GM10248 (cell line): ENCODE measurements around the gene KIFC1.
"Not testable (repeated sequence)": the region's sequence is repeated elsewhere in the genome, so short reads cannot be mapped to it uniquely, and the experiment has no call there.

Experiments
- CTCF ChIA-PET: fragments of 300-600 bp; sonication (Branson Sonifier 250); formaldehyde crosslinking; extraction: SDS; loops from one replicate; lab custom pipeline; 2021; ENCODE audit warnings: antibody characterized with exemption; lab: Yijun Ruan, JAX
- POLR2A ChIA-PET: fragments of 350-650 bp; sonication (Branson Sonifier 250); formaldehyde crosslinking; extraction: SDS; loops from one replicate; lab custom pipeline; 2020; ENCODE audit warnings: antibody characterized with exemption; lab: Yijun Ruan, JAX
- DNase-seq: peaks from one replicate; pipeline ENCODE4 v3.0.0; 2012; ENCODE audit errors: extremely low spot score
- TF ChIP-seq, protein P1 (sequence below): IDR thresholded peaks from 2 replicates; pipeline ENCODE4 v1.5.1; 2012; ENCODE audit warnings: mild to moderate bottlenecking, low read depth; ENCODE audit errors: extremely low read depth, missing control alignments, control extremely low read depth

KIFC1 gene

DNA sequence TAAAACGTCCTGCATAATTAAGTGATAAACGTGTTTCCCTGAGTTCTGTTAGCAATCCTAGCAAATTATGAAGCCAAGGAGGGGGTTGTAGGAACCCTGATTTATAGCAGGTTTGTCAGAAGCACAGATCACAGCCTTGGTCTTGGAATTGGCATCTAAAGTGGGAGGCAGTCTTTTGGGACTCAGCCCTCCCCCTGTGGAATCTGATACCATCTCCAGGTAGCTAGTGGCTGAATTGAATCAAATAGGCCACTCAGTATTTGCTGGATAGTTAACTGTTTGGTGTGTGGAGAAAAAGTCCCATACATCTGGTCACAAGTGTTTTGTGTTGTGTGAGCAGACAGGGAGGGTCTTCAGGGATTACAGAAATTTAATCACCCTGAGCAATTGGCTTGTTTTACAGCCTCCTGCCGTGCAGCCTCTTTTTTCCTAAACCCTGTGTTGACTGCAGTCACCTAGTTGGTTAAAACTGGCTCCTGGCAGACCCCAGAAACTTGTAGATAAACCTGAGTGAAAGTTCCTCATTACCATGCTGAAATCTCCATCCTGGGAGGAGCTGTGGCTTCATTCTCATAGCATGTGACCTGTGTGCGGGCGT is 19.0 kb upstream of the KIFC1 start:
- DNase-seq: no peak
- ChIA-PET CTCF (interaction anchor here (1.1 to 1.2 kb wide), 2 partner anchors 9 to 27 kb away, joined by 3 to 5 read pairs; no protein-coding TSS in a partner anchor), POLR2A (no interaction called here)
- TF ChIP-seq, protein P1, sequence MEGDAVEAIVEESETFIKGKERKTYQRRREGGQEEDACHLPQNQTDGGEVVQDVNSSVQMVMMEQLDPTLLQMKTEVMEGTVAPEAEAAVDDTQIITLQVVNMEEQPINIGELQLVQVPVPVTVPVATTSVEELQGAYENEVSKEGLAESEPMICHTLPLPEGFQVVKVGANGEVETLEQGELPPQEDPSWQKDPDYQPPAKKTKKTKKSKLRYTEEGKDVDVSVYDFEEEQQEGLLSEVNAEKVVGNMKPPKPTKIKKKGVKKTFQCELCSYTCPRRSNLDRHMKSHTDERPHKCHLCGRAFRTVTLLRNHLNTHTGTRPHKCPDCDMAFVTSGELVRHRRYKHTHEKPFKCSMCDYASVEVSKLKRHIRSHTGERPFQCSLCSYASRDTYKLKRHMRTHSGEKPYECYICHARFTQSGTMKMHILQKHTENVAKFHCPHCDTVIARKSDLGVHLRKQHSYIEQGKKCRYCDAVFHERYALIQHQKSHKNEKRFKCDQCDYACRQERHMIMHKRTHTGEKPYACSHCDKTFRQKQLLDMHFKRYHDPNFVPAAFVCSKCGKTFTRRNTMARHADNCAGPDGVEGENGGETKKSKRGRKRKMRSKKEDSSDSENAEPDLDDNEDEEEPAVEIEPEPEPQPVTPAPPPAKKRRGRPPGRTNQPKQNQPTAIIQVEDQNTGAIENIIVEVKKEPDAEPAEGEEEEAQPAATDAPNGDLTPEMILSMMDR: no peak

DNA sequence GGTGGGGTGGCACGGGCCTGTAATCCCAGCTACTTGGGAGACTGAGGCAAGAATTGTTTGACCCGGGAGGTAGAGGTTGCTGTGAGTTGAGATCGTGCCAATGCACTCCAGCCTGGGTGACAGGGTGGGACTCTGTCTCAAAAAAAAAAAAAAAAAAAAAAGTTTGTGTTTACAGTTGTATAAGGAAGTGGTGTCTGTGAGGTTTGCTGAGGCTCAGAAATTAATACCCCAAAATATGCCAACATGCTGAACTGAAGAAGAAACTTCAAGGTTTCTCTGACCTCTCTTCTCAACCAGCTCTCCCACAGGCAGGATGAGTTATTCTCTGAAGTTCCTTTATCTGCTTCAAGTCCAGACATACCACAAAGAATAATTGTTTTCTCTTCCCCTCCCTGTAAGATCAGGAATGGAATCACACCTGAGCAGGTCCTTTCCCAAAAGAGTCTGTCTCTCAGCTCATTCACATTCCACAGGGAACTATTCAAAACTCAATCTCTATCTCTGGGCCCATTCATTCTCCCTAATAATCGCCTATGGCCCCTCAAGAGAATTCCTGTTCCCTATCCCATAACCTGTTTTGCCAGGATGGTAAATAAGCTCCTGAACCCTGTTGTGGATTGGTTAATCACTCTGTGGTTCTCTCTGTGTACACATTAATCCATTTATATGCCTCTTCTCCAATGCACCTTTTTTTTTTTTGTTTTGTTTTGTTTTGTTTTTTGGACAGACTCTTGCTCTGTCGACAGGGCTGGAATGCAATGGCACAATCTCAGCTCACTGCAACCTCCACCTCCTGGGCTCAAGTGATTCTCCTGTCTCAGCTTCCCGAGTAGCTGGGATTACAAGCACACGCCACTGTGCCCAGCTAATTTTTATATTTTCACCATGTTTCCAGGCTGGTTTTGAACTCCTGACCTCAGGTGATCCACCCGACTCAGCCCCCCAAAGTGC is 17.4 kb upstream of the KIFC1 start:
- POLR2A ChIA-PET: no interaction called here
- DNase-seq: no peak
- CTCF ChIA-PET: interaction anchor here (1.0 to 2.8 kb wide), 5 partner anchors 13 to 38 kb away, joined by 3 to 9 read pairs (median 4); no protein-coding TSS in a partner anchor
- TF ChIP-seq, protein P1: no peak

DNA sequence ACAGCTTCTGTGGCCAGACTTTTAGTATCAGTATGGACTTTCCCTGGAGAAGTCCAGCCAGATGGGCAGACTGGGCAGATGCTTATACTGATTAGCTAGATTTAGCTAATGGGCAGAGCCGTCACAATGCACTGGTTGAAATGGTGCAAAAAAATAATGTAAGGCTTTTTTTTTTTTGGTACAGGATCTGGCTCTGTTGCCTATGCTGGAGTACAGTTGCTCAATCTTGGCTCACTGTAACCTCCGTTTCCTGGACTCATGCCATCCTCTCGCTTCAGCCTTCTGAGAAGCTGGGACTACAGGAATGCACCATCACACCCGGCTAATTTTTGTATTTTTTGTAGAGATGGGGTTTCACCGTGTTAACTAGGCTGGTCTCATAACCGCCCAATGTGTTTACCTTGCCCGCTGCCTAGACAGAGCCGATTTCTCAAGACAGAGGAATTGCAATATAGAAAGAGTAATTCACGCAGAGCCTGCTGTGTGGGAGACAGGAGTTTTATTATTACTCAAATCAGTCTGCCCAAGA is 16.4 kb upstream of the KIFC1 start:
- CTCF ChIA-PET: interaction anchor here (1.0 to 2.8 kb wide), 5 partner anchors 13 to 39 kb away, joined by 3 to 9 read pairs (median 4); no protein-coding TSS in a partner anchor
- POLR2A ChIA-PET: no interaction called here
- no peak for DNase-seq
- TF ChIP-seq, protein P1: no peak

DNA sequence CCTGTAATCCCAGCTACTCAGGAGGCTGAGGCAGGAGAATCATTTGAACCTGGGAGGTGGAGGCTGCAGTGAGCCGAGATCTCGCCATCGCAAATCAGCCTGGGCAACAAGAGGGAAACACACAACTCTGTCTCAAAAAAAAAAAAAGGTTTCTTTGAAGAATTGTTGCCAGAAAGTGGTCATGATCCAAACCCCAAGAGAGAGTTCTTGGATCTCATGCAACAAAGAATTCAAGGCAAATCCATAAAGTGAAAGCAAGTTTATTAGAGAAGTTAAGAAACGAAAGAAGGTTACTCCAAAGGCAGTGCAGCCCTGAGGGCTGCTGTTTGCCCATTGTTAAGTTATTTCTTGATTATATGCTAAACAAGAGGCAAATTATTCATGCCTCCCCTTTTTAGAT is 14.5 kb upstream of the KIFC1 start:
- no peak for DNase-seq
- ChIA-PET POLR2A (no interaction called here), CTCF (no interaction called here)
- TF ChIP-seq, protein P1: no peak

DNA sequence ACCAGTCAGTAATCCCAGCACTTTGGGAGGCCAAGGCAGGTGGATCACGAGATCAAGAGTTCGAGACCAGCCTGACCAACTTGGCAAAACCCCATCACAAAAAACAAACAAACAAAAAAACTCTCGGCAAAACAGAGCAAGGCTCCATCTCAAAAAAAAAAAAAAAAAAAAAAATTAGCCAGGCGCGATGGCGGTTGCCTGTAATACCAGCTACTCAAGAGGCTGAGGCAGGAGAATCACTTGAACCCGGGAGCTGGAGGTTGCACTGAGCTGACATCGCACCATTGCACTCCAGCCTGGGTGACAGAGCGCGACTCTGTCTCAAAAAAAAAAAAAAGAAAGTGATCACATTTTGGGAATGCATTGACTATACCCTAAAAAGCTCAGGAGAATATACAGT is 12.4 kb upstream of the KIFC1 start:
- DNase-seq, POLR2A ChIA-PET: not testable (repeated sequence)
- CTCF ChIA-PET: interaction anchor here (1.1 kb wide), 1 partner anchor 12 kb away, joined by 4 read pairs; no protein-coding TSS in a partner anchor

DNA sequence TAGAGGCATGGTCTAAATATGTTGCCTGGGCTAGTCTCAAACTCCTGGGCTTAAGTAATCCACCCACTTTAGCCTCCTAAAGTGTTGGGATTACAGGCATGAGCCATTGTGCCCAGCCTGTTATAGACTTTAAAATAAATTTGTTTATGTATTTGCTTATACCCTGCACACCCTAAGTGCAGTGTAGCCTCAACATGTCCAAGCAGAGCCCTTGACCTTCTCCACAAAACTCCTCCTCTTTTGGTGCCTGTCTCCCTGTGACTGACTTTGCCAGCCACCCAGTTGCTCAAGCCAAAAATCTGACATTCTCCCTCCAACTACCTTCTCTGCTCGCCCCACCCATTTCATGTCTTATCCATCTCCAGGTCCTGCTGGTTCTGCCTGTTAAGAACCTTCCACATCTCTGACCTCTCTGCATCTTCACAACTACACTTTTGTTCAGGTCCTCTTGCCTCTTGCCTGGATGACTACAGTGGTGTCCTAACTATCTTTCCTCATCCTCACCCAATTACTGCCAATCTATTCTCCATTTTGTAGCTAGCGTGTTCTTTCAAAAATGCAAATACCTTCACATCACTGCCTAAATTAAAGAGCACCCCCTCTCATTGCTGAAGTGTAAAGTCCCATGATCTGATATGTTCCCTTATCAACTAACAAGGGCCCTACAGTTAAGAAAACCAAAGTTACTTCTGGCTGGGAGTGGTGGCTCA is 11.2 kb upstream of the KIFC1 start:
- DNase-seq: no peak
- ChIA-PET POLR2A (no interaction called here), CTCF (interaction anchor here (2.2 kb wide), 1 partner anchor 10 kb away, joined by 10 read pairs; no protein-coding TSS in a partner anchor)
- TF ChIP-seq, protein P1: no peak
